SKM-1 treated with dmso at 0.1 percent for 144 hours (cell line): Measurements from ENCODE around the gene WFDC1.
A peak's percentile ranks its signal among the peaks of the same experiment; 100 is the strongest.

Source experiments
- DNase-seq: peaks from one replicate; lab custom pipeline; 2025; ENCODE audit not compliant: unreplicated experiment; lab: John Stamatoyannopoulos, UW

The WFDC1 gene

GRCh38 chr16:84349862-84350684, 55.4 kb downstream of the WFDC1 start:
- no peak for DNase-seq

DNA sequence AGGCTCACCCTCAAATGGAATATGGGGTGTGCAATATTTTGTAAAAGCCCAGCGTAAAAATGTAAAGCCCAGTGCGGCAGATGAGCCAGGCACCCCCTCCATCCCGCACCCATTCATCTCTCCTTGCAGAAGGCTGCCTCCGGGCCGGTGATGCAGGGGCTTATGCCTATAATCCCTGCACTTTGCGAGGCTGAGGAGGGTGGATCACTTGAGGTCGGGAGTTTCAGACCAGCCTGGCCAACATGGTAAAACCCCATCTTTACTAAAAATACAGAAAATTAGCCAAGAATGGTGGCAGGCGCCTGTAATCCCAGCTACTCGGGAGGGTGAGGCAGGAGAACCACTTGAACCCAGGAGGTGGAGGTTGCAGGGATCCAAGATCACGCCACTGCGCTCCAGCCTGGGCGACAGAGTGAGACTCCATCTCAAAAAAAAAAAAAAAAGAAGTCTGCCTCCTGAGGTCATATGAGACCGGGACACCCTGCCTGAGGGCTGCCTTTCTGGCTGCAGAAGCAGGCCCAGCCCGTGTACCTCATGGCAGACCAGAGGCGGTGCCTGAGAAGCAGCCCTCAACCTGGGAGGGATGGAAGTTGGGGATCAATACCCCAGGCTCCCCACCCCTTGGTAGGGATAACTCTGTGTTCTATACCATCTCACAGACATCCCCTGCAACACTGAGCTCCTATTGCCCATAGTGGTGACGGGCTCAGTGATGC, 56.2 kb downstream of the WFDC1 start:
- no peak for DNase-seq

- no peak for DNase-seq
Measured at GRCh38 chr16:84351630-84352029, 57.0 kb downstream of the WFDC1 start.

- DNase-seq, result peak; percentile 10
Measured at GRCh38 chr16:84354306-84354705, 59.6 kb downstream of the WFDC1 start.

GRCh38 chr16:84355149-84355548, 60.5 kb downstream of the WFDC1 start:
- no peak for DNase-seq

GRCh38 chr16:84356176-84356575, 61.5 kb downstream of the WFDC1 start:
- DNase-seq, result no peak

DNA sequence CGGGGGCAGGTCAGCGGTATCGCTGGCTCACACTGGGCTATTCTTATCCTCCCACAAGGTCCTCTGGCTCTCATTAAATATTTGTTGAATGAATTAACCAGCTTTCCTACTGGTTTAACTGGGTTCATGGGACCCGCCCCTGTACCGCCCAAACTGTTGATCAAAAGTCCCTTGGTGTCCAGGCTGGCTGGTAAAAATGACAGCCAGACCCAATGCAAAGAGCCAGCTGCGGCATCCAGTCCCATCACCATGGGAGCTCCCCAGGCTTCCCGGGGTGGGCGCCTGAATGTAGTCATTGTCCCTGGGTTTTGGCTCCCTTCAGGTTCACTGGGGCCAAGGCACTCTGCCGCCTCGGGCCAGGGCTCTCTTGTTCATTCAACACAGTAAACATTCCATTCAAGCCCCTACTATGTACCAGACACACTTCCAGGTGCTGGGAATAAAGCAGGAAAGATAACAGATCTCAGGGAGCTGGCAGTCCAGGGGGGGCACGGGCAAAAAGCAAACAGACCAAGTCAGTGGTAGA, 62.0 kb downstream of the WFDC1 start:
- no peak for DNase-seq

GRCh38 chr16:84357191-84357651, 62.5 kb downstream of the WFDC1 start:
- DNase-seq, result peak; percentile 93

DNA sequence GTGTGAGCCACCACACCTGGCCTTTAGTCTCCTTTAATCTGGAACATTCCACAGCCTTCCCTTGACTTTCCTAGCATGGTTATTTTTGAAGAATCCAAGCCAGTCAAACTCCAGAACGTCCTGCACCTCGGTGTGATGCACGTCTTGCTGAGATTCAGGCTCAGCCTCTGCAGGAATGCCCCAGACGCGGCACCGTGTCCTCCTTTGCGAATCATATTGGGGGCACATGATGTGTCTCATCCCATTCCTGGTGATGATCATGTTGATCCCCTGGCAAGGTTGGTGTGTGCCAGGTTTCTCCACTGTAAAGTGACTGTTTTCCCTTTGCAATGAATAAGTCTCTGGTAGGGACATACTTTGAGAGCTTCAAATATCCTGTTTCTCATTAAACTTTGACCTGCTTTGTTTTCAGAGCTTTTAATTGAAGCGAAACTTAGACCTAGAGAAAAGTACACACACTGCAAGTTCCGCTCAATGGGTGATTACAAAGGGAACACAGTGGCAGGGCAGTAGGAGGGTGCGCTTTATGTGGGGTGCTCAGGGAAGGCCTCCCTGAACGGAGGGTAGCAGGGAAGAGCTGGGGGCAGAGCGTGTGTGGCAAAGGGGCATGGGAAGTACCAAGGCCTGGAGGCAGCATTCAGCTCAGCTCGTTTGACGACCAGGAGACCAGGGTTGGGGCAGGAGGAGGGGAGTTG, 64.1 kb downstream of the WFDC1 start:
- no peak for DNase-seq

DNA sequence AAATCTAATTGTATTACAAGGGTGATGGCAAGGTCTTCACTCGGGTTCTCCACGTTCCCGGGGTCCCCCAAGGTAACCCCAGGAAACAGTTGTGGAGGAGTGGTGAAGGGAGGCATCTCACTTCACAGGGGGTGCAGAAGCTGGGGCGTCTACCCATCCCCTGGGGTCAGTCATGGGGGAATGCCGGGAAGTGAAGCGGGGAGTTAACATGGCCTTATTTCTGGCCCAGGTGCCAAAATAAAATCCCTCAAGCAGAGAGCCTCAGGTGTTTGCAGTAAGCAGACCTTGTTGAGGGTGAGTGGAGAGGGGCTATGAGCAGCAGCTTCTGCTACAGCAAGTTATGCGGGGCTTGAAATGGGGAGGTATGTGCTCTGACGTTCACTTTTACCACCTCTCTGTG, 64.6 kb downstream of the WFDC1 start:
- no peak for DNase-seq

- no peak for DNase-seq
Measured at GRCh38 chr16:84360170-84360569, 65.5 kb downstream of the WFDC1 start.

DNA sequence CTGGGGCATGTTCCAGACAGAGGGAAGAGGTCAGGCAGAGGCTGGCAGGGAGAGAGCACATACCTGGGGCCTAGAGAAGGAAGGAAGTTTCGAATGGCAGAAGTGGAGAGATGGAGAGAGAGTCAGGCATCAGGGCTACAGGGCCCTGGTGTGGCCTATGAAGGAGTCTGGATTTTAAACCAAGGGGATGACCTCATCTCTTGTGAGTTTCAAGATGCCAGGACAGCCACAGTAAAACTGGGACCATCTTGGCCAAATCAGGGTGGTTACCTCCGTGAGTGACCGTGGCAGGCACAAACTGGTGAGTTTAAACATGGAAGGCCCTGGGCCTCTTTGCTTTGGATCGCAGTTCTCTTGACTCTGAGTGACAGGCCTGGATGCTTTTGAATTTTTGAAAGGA, 66.1 kb downstream of the WFDC1 start:
- no peak for DNase-seq

GRCh38 chr16:84361546-84361945, 66.9 kb downstream of the WFDC1 start:
- DNase-seq, result no peak

GRCh38 chr16:84362471-84362941, 67.8 kb downstream of the WFDC1 start:
- no peak for DNase-seq

DNA sequence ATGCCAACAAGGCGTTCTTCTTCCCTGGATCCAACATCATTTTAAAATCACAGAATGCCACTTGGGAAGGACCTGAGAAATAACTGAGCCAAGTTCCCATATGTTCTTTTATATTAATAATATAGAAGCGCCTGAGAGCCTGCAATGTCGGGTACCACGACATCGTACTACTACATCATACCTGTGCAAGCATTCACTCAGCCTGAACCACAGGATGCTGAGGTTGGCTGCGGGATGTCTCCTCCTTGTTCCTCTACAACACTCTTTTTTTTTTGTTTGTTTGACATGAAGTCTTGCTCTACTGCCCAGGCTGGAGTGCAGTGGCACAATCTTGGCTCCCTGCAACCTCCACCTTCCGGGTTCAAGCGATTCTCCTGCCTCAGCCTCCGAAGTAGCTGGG, 71.5 kb downstream of the WFDC1 start:
- no peak for DNase-seq

GRCh38 chr16:84367297-84367680, 72.6 kb downstream of the WFDC1 start:
- DNase-seq, result peak; percentile 12

GRCh38 chr16:84367750-84368307, 73.2 kb downstream of the WFDC1 start:
- no peak for DNase-seq

GRCh38 chr16:84368308-84368996, 73.8 kb downstream of the WFDC1 start, which contains the start of gene ATP2C2:
Gene ATP2C2, plus strand, starts transcription at chr16:84368538. Its CDS starts 78 bp downstream, at chr16:84368616.
- no peak for DNase-seq

- no peak for DNase-seq
Measured at GRCh38 chr16:84369105-84369504, 74.4 kb downstream of the WFDC1 start.

GRCh38 chr16:84369938-84370627, 75.4 kb downstream of the WFDC1 start:
- peak; percentile 39 for DNase-seq
